DMS53 (cell line): ENCODE data around the gene PDCD1LG2.
A peak's percentile ranks its signal among the peaks of the same experiment; 100 is the strongest.

Source experiments
- DNase-seq: peaks from one replicate; lab custom pipeline; 2025; lab: John Stamatoyannopoulos, UW

The PDCD1LG2 gene

GRCh38 chr9:5611321-5612184 lies 101.2 kb downstream of the PDCD1LG2 start:
- no peak for DNase-seq

GRCh38 chr9:5612185-5612530 lies 101.8 kb downstream of the PDCD1LG2 start:
- DNase-seq, result no peak

DNA sequence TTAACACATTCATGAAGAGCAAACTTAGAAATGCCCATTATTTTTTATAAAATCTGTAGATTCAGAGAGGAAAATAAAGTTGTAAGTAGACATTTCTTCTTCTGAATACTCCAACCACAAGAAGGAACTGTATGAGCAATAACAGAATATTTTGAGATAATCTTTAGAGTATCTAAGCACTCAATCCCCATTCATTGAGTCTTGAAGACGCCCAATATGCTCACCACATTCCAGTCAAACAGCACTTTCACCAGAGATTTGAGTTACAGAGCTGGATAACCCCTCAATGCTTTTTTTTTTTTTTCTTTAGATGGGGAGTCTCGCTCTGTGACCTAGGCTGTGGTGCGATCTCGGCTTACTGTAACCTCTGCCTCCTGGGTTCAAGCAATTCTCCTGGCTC lies 103.9 kb downstream of the PDCD1LG2 start:
- DNase-seq, result no peak

GRCh38 chr9:5614985-5615384 lies 104.7 kb downstream of the PDCD1LG2 start:
- DNase-seq, result no peak

- DNase-seq, result no peak
Measured at GRCh38 chr9:5617749-5618148, 107.4 kb downstream of the PDCD1LG2 start.

DNA sequence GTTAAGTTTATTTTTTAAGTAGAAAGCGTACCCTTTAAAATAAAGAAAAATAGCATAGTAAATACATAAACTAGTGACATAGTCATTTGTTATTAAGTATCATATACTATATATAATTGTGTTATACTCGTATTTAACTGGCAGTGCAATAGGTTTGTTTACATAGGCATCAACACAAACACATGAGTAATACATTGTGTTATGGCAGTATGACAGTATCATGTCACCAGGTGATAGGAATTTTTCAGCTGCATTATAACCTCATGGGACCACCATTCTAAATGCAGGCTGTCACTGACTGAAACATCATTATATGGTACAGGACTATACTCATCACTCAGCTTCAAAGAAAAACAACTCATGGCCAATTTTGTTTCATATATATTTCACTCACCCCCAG lies 110.2 kb downstream of the PDCD1LG2 start:
- peak; percentile 73 for DNase-seq
